B cell (primary cell): Measurements from ENCODE around the gene PEX11B. TPM values are rescaled to one million over a fixed set of nuclear protein-coding genes. Genes with fewer than 3 reads are reported as not detected.

ENCODE experiments used
- ATAC-seq: fragments of 200-7000 bp; cut with Tn5 transposase; one replicate; pipeline ENCODE4 v1.10.0; 2021; ENCODE audit warnings: low read depth, mild to moderate bottlenecking, moderate number of reproducible peaks, moderate library complexity
- CTCF ChIA-PET: fragments of 350-600 bp; sonication (Branson Sonifier 250); formaldehyde crosslinking; loops from one replicate; lab custom pipeline; 2021; ENCODE audit warnings: antibody characterized with exemption, inconsistent platforms; lab: Charles Lee
- POLR2A ChIA-PET: fragments of 350-600 bp; sonication (Branson Sonifier 250); formaldehyde crosslinking; loops from one replicate; lab custom pipeline; 2021; ENCODE audit warnings: antibody characterized with exemption; lab: Charles Lee
- DNase-seq: peaks from one replicate; pipeline ENCODE4 v3.0.0; 2013
- H2AFZ ChIP-seq: 2 replicates; pipeline ENCODE4 v1.6.1; 2012; ENCODE audit warnings: mild to moderate bottlenecking, low read depth, low read length; ENCODE audit not compliant: insufficient read depth, poor library complexity, severe bottlenecking
- H3K27ac ChIP-seq, 2 donors: 1 replicate in 1 of 2; 2 replicates in 1 of 2; pipeline ENCODE4 v1.5.1; 2012 to 2013; ENCODE audit warnings: low read length in 2 of 2, mild to moderate bottlenecking in 2 of 2, moderate library complexity in 1 of 2
- H3K27me3 ChIP-seq, 4 experiments: fragments of 200-600 bp in 1 of 4; sonication (generic) in 1 of 4; replicated peaks in 1 of 4; 1 replicate in 2 of 4; 2 replicates in 2 of 4; pipeline versions ENCODE4 v1.6.1 to v1.7.0; 2013 to 2016; ENCODE audit warnings: low read length in 3 of 4, mild to moderate bottlenecking in 2 of 4, mixed read lengths in 1 of 4, moderate library complexity in 1 of 4; ENCODE audit not compliant: insufficient read depth in 4 of 4, control insufficient read depth in 3 of 4; ENCODE audit errors: control extremely low read depth in 1 of 4
- H3K36me3 ChIP-seq, 2 experiments: replicated peaks in 1 of 2; 1 replicate in 1 of 2; 2 replicates in 1 of 2; pipeline versions ENCODE4 v1.6.1 to v1.7.1; 2013; ENCODE audit warnings: low read length in 1 of 2; ENCODE audit not compliant: insufficient read depth in 2 of 2, control insufficient read depth in 1 of 2; ENCODE audit errors: control extremely low read depth in 1 of 2, extremely low read depth in 1 of 2
- H3K4me1 ChIP-seq, 2 donors: fragments of 200-600 bp in 1 of 2; sonication (generic) in 1 of 2; 1 replicate in 1 of 2; 2 replicates in 1 of 2; pipeline versions ENCODE4 v1.5.1 to v1.6.1; 2013 to 2017; ENCODE audit warnings: low read length in 2 of 2; ENCODE audit not compliant: control insufficient read depth in 2 of 2, insufficient read depth in 2 of 2
- H3K4me2 ChIP-seq: replicated peaks from 2 replicates; pipeline ENCODE3; 2012; ENCODE audit warnings: mild to moderate bottlenecking, low read depth, low read length; ENCODE audit not compliant: poor library complexity, severe bottlenecking
- H3K4me3 ChIP-seq, 5 experiments: fragments of 200-600 bp in 1 of 5; sonication (generic) in 1 of 5; 1 replicate in 3 of 5; 2 replicates in 2 of 5; pipeline versions ENCODE4 v1.5.1 to v1.7.0; 2011 to 2016; ENCODE audit warnings: low read length in 4 of 5, mild to moderate bottlenecking in 4 of 5, low read depth in 2 of 5, control low read depth in 1 of 5, moderate library complexity in 1 of 5; ENCODE audit not compliant: insufficient read depth in 1 of 5; ENCODE audit errors: control extremely low read depth in 1 of 5, extremely low read depth in 1 of 5
- H3K79me2 ChIP-seq: fragments of 200-600 bp; sonication (generic); one replicate; pipeline ENCODE4 v1.6.0; 2016; ENCODE audit warnings: low read length; ENCODE audit not compliant: control insufficient read depth, insufficient read depth
- H3K9ac ChIP-seq: fragments of 200-600 bp; sonication (generic); 2 replicates; pipeline ENCODE4 v1.6.1; 2017; ENCODE audit warnings: mild to moderate bottlenecking, low read length, moderate library complexity
- H3K9me3 ChIP-seq, 3 donors: one replicate each; pipeline versions ENCODE4 v1.6.1 to v1.7.1; 2013; ENCODE audit warnings: low read length in 2 of 3; ENCODE audit not compliant: control insufficient read depth in 2 of 3, insufficient read depth in 1 of 3; ENCODE audit errors: control extremely low read depth in 1 of 3
- H4K20me1 ChIP-seq: 2 replicates; pipeline ENCODE4 v1.6.0; 2012; ENCODE audit warnings: mild to moderate bottlenecking, low read length; ENCODE audit not compliant: insufficient read depth, control insufficient read depth, poor library complexity, severe bottlenecking
- H3K27ac Mint-ChIP-seq: one replicate; pipeline ENCODE4 v1.8.0; 2021; ENCODE audit warnings: mixed read lengths
- H3K27me3 Mint-ChIP-seq: one replicate; pipeline ENCODE4 v1.8.0; 2021; ENCODE audit warnings: mixed read lengths
- H3K4me1 Mint-ChIP-seq: one replicate; pipeline ENCODE4 v1.8.0; 2021; ENCODE audit warnings: mixed read lengths
- H3K4me3 Mint-ChIP-seq: one replicate; pipeline ENCODE4 v1.8.0; 2021; ENCODE audit warnings: mixed read lengths
- H3K9me3 Mint-ChIP-seq: one replicate; pipeline ENCODE4 v1.8.0; 2022; ENCODE audit warnings: mixed read lengths; ENCODE audit not compliant: insufficient read depth
- CTCF ChIP-seq: fragments of 200-600 bp; IDR thresholded peaks from one replicate; pipeline ENCODE4 v1.8.0; 2022; ENCODE audit warnings: antibody characterized with exemption, mild to moderate bottlenecking
- EZH2 ChIP-seq: IDR thresholded peaks from 2 replicates; pipeline ENCODE4 v1.6.1; 2012; ENCODE audit warnings: borderline replicate concordance, low read depth, mild to moderate bottlenecking, moderate library complexity, low read length; ENCODE audit not compliant: insufficient read depth, poor library complexity, severe bottlenecking
- WGBS: methylation state at CpG from one replicate; pipeline ENCODE4 v1.1.5; 2013; ENCODE audit warnings: missing lambda C conversion rate; ENCODE audit not compliant: insufficient coverage; 5-methylcytosine and 5-hydroxymethylcytosine counted together
- intact Hi-C: fragments of 100-400 bp; cut with micrococcal nuclease; formaldehyde crosslinking; loops from one replicate; pipeline ENCODE4 v1.10.0; 2022
- polyA plus RNA-seq: library from polyadenylated mRNA; depleted of rRNA; stranded (reverse); fragments of >200 nt; gene quantifications from 2 replicates; pipeline ENCODE4 v1.2.3, GENCODE V29; 2012
- total RNA-seq, 2 donors: library from RNA; stranded (reverse); fragments of 120-200 nt in 1 of 2; gene quantifications; 1 replicate in 1 of 2; 2 replicates in 1 of 2; pipeline versions ENCODE4 v1.2.3 to v1.2.4, GENCODE V29; 2013 to 2022

PEX11B gene
- total and polyA plus RNA-seq, 2 donors (not counting 1 experiment from before 2014, with no cell fraction given): 16.5 to 48.1 TPM

DNA sequence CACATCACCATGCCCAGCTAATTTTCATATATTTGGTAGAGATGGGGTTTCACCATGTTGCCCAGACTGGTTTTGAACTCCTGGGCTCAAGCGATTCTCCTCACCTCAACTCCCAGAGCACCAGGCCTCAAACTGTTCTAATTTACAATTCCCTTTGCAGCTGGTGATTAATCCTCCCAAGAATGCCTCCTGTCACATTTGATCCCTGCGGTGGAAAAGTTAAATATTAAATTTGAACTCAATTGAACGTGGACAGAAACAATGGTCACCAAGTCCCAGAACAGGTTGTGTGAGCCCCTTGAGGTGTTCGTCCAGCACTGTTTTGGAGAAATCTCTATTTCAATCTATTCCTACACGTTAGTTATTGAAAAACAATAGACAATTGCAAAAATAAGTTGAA lies 30.9 kb downstream of the PEX11B start:
- Histone ChIP-seq H3K79me2 (no peaks in the 10 kb centered on the region), H3K4me2 (no peak overlapping the region), H2AFZ (no peak overlapping the region), H3K27me3 (peaks cover 0 to 20% (median 18%) of the 10 kb centered on the region in 4 experiments), H3K4me1 (peaks cover 11 to 12% of the 10 kb centered on the region in 2 donors), H3K27ac (no peak overlapping the region), H3K36me3 (no peaks in the 10 kb centered on the region), H3K9me3 (no peaks in the 10 kb centered on the region), H4K20me1 (no peaks in the 10 kb centered on the region), H3K9ac (no peak overlapping the region), H3K4me3 (no peak overlapping the region)
- H3K27ac Mint-ChIP-seq: no peak overlapping the region
- no peak for DNase-seq
- intact Hi-C loops: loop anchor here (5.0 kb wide), 1 partner anchor 40 kb away; the partner anchor contains the start of gene NUDT17
- WGBS: no CpG with 5 or more reads among the region's 5 CpGs
- no peak overlapping the region for H3K4me3 Mint-ChIP-seq
- no peak for ATAC-seq
- ChIA-PET POLR2A (interaction anchor here (4.2 kb wide), 1 partner anchor 28 kb away, joined by 22 read pairs; the partner anchor contains the start of gene PIAS3), CTCF (no interaction called here)
- H3K27me3 Mint-ChIP-seq: peaks cover 24% of the 10 kb centered on the region
- H3K4me1 Mint-ChIP-seq: peaks cover 21% of the 10 kb centered on the region
- no peaks in the 10 kb centered on the region for H3K9me3 Mint-ChIP-seq
- TF ChIP-seq CTCF (no peak), EZH2 (no peak)

GRCh38 chr1:145886816-145887215 lies 31.7 kb downstream of the PEX11B start:
- intact Hi-C loops: loop anchor here (5.0 kb wide), 1 partner anchor 40 kb away; the partner anchor contains the start of gene NUDT17
- POLR2A ChIA-PET: interaction anchor here (4.2 kb wide), 1 partner anchor 28 kb away, joined by 22 read pairs; the partner anchor contains the start of gene PIAS3
- Histone ChIP-seq H3K4me3 (no peak overlapping the region), H3K4me2 (no peak overlapping the region), H3K4me1 (peaks cover 11 to 12% of the 10 kb centered on the region in 2 donors), H3K9ac (no peak overlapping the region), H3K79me2 (no peaks in the 10 kb centered on the region), H2AFZ (no peak overlapping the region), H3K9me3 (no peaks in the 10 kb centered on the region), H3K27me3 (peaks cover 0 to 24% (median 18%) of the 10 kb centered on the region in 4 experiments), H3K27ac (no peak overlapping the region), H4K20me1 (no peaks in the 10 kb centered on the region), H3K36me3 (no peaks in the 10 kb centered on the region)
- CTCF ChIA-PET: interaction anchor here (0.6 to 1.2 kb wide), 3 partner anchors 15 to 86 kb away, joined by 3 to 6 read pairs (median 3); partner anchors contain the start of gene NUDT17
- DNase-seq (no peak), ATAC-seq (no peak)
- H3K4me1 Mint-ChIP-seq: peaks cover 22% of the 10 kb centered on the region
- H3K27ac Mint-ChIP-seq: no peak overlapping the region
- no peak for TF ChIP-seq EZH2
- no peak for TF ChIP-seq CTCF
- WGBS: 90% methylated on average over 2 of the region's 8 CpGs
- peak overlapping the region; percentile 80 for H3K4me3 Mint-ChIP-seq
- peaks cover 26% of the 10 kb centered on the region for H3K27me3 Mint-ChIP-seq
- no peaks in the 10 kb centered on the region for H3K9me3 Mint-ChIP-seq
